Liver (tissue), 9 donors: Measurements from ENCODE around the gene ADAM19. TPM values are rescaled to one million over a fixed set of nuclear protein-coding genes. Genes with fewer than 3 reads are reported as not detected.

Experiments used
- DNase-seq: peaks from one replicate; pipeline ENCODE4 v3.0.0-alpha.2; 2017; ENCODE audit warnings: low spot score
- H3K27ac ChIP-seq, 2 donors: one replicate each; pipeline ENCODE4 v1.7.0; 2013; ENCODE audit warnings: inconsistent platforms in 2 of 2, low read length in 2 of 2, control low read depth in 1 of 2, low read depth in 1 of 2, mild to moderate bottlenecking in 1 of 2
- H3K27me3 ChIP-seq, 4 donors: one replicate each; pipeline versions ENCODE4 v1.6.1 to v1.7.0; 2013; ENCODE audit warnings: low read length in 3 of 4, inconsistent platforms in 1 of 4, mild to moderate bottlenecking in 1 of 4, moderate library complexity in 1 of 4; ENCODE audit not compliant: control insufficient read depth in 4 of 4, insufficient read depth in 4 of 4
- H3K36me3 ChIP-seq, 4 donors: one replicate each; pipeline versions ENCODE4 v1.6.1 to v1.7.0; 2013; ENCODE audit warnings: low read length in 3 of 4, mild to moderate bottlenecking in 3 of 4, low read depth in 1 of 4, moderate library complexity in 1 of 4; ENCODE audit not compliant: control insufficient read depth in 4 of 4, insufficient read depth in 3 of 4
- H3K4me1 ChIP-seq, 4 donors: one replicate each; pipeline versions ENCODE4 v1.6.1 to v1.7.0; 2013; ENCODE audit warnings: low read length in 3 of 4, mild to moderate bottlenecking in 3 of 4, moderate library complexity in 1 of 4; ENCODE audit not compliant: control insufficient read depth in 4 of 4, insufficient read depth in 4 of 4
- H3K4me3 ChIP-seq, 3 donors: one replicate each; pipeline versions ENCODE4 v1.6.1 to v1.7.0; 2013; ENCODE audit warnings: low read length in 3 of 3, control low read depth in 1 of 3, low read depth in 1 of 3, mild to moderate bottlenecking in 1 of 3
- H3K9ac ChIP-seq, 2 donors: one replicate each; pipeline ENCODE4 v1.7.0; 2013; ENCODE audit warnings: low read length in 2 of 2, mild to moderate bottlenecking in 2 of 2, moderate library complexity in 2 of 2, control low read depth in 1 of 2, low read depth in 1 of 2
- H3K9me3 ChIP-seq, 4 donors: one replicate each; pipeline versions ENCODE4 v1.6.1 to v1.7.0; 2013; ENCODE audit warnings: low read length in 3 of 4; ENCODE audit not compliant: control insufficient read depth in 4 of 4
- CTCF ChIP-seq: fragments of 150-350 bp; IDR thresholded peaks from 2 replicates; pipeline ENCODE4 v1.5.1; 2017; ENCODE audit warnings: improper control_type of control experiment, low read depth, low read length; ENCODE audit not compliant: missing input control
- EGR1 ChIP-seq, 2 donors: IDR thresholded peaks; 2 replicates each; pipeline ENCODE4 v1.6.1; 2016 to 2018; ENCODE audit warnings: antibody characterized with exemption in 2 of 2, low read depth in 2 of 2
- FOXA1 ChIP-seq: IDR thresholded peaks from 2 replicates; pipeline ENCODE4 v1.6.1; 2016; ENCODE audit warnings: antibody characterized with exemption
- FOXA2 ChIP-seq: IDR thresholded peaks from 2 replicates; pipeline ENCODE4 v1.6.1; 2016; ENCODE audit warnings: antibody characterized with exemption
- GABPA ChIP-seq, 2 donors: IDR thresholded peaks in 1 of 2; conservative IDR thresholded peaks in 1 of 2; 2 replicates each; pipeline ENCODE4 v1.6.1; 2016; ENCODE audit warnings: antibody characterized with exemption in 2 of 2, mild to moderate bottlenecking in 1 of 2, moderate library complexity in 1 of 2
- HNF4A ChIP-seq, 2 donors: conservative IDR thresholded peaks; 2 replicates each; pipeline ENCODE4 v1.6.1; 2016; ENCODE audit warnings: antibody characterized with exemption in 2 of 2, mild to moderate bottlenecking in 2 of 2
- HNF4G ChIP-seq: IDR thresholded peaks from 2 replicates; pipeline ENCODE4 v1.6.1; 2016; ENCODE audit warnings: antibody characterized with exemption
- JUND ChIP-seq, 2 donors: IDR thresholded peaks; 2 replicates each; pipeline ENCODE4 v1.6.1; 2016; ENCODE audit warnings: antibody characterized with exemption in 2 of 2
- NR2F2 ChIP-seq: IDR thresholded peaks from 2 replicates; pipeline ENCODE4 v1.6.1; 2016; ENCODE audit warnings: antibody characterized with exemption
- RAD21 ChIP-seq, 2 donors: IDR thresholded peaks; 2 replicates each; pipeline ENCODE4 v1.6.1; 2016; ENCODE audit warnings: antibody characterized with exemption in 2 of 2, mild to moderate bottlenecking in 2 of 2
- RXRA ChIP-seq, 2 donors: IDR thresholded peaks; 2 replicates each; pipeline ENCODE4 v1.6.1; 2017 to 2018; ENCODE audit warnings: antibody characterized with exemption in 2 of 2, mild to moderate bottlenecking in 1 of 2
- SP1 ChIP-seq: IDR thresholded peaks from 2 replicates; pipeline ENCODE4 v1.6.1; 2018; ENCODE audit warnings: antibody characterized with exemption, mild to moderate bottlenecking
- TAF1 ChIP-seq: conservative IDR thresholded peaks from 2 replicates; pipeline ENCODE4 v1.6.1; 2016; ENCODE audit warnings: antibody characterized with exemption, mild to moderate bottlenecking
- YY1 ChIP-seq: IDR thresholded peaks from 2 replicates; pipeline ENCODE4 v1.6.1; 2016; ENCODE audit warnings: antibody characterized with exemption, mild to moderate bottlenecking
- WGBS: extraction: QIAGEN DNeasy Blood & Tissue Kit; methylation state at CpG from one replicate; pipeline ENCODE4 v1.1.7; 2013; 5-methylcytosine and 5-hydroxymethylcytosine counted together
- polyA plus RNA-seq, 2 donors: library from polyadenylated mRNA; stranded (reverse) in 1 of 2; unstranded in 1 of 2; fragments of 200-250 nt in 1 of 2; fragments of >200 nt in 1 of 2; fragmentation: Nextera tagmentation in 1 of 2; extraction: Ambion mirVana in 1 of 2; gene quantifications; one replicate each; pipeline versions ENCODE4 v1.2.1 to v1.2.3, GENCODE V29; 2013 to 2015
- total RNA-seq, 2 donors: library from RNA; depleted of rRNA; stranded (reverse); fragments of >200 nt; gene quantifications; one replicate each; pipeline ENCODE4 v1.2.3, GENCODE V29; 2014
- TF ChIP-seq, protein P1 (sequence below): IDR thresholded peaks from 2 replicates; pipeline ENCODE4 v1.6.1; 2016; ENCODE audit warnings: antibody characterized with exemption
- TF ChIP-seq, protein P2 (sequence below): IDR thresholded peaks from 2 replicates; pipeline ENCODE4 v1.6.1; 2016; ENCODE audit warnings: antibody characterized with exemption
- TF ChIP-seq, protein P3 (sequence below): IDR thresholded peaks from 2 replicates; pipeline ENCODE4 v1.6.1; 2016; ENCODE audit warnings: antibody characterized with exemption
- TF ChIP-seq, protein P4 (sequence below): IDR thresholded peaks from 2 replicates; pipeline ENCODE4 v1.6.1; 2016; ENCODE audit warnings: antibody characterized with exemption, mild to moderate bottlenecking
- donor health status: healthy.
- donor health status: healthy.
- donor health status: healthy.
- donor health status: healthy.
- donor health status: healthy.

The ADAM19 gene
- total and polyA plus RNA-seq, 4 donors = 2.4 to 7.1 (median 2.9) TPM

- H3K27ac ChIP-seq = no peak overlapping the region
- no peak overlapping the region for H3K4me3 ChIP-seq
- 97% methylated on average over 8 of the region's 8 CpGs for WGBS
- H3K36me3 ChIP-seq = no peaks in the 10 kb centered on the region
- no peaks in the 10 kb centered on the region for H3K4me1 ChIP-seq
- DNase-seq = no peak
- H3K9me3 ChIP-seq = peaks cover 0 to 4% (median 0%) of the 10 kb centered on the region in 4 donors
- TF ChIP-seq, protein P1, sequence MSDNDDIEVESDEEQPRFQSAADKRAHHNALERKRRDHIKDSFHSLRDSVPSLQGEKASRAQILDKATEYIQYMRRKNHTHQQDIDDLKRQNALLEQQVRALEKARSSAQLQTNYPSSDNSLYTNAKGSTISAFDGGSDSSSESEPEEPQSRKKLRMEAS = no peak
- no peak for TF ChIP-seq JUND (IDR thresholded peaks at IDR 0.05)
- TF ChIP-seq GABPA (IDR thresholded peaks at IDR 0.05 in 1 of 2, conservative IDR thresholded peaks at IDR 0.05 in 1 of 2) = no peak
- TF ChIP-seq TAF1 = no peak
- TF ChIP-seq, protein P2, sequence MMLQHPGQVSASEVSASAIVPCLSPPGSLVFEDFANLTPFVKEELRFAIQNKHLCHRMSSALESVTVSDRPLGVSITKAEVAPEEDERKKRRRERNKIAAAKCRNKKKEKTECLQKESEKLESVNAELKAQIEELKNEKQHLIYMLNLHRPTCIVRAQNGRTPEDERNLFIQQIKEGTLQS = no peak
- no peak for TF ChIP-seq RAD21 (IDR thresholded peaks at IDR 0.05)
- TF ChIP-seq, protein P3, sequence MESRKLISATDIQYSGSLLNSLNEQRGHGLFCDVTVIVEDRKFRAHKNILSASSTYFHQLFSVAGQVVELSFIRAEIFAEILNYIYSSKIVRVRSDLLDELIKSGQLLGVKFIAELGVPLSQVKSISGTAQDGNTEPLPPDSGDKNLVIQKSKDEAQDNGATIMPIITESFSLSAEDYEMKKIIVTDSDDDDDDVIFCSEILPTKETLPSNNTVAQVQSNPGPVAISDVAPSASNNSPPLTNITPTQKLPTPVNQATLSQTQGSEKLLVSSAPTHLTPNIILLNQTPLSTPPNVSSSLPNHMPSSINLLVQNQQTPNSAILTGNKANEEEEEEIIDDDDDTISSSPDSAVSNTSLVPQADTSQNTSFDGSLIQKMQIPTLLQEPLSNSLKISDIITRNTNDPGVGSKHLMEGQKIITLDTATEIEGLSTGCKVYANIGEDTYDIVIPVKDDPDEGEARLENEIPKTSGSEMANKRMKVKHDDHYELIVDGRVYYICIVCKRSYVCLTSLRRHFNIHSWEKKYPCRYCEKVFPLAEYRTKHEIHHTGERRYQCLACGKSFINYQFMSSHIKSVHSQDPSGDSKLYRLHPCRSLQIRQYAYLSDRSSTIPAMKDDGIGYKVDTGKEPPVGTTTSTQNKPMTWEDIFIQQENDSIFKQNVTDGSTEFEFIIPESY = no peak
- no peak for TF ChIP-seq EGR1 (IDR thresholded peaks at IDR 0.05; ENCODE audit: low read depth in 2 of 2)
- no peak for TF ChIP-seq NR2F2
- no peak for TF ChIP-seq SP1
- no peak for TF ChIP-seq HNF4A (conservative IDR thresholded peaks at IDR 0.05)
- TF ChIP-seq CTCF = no peak
- TF ChIP-seq, protein P4, sequence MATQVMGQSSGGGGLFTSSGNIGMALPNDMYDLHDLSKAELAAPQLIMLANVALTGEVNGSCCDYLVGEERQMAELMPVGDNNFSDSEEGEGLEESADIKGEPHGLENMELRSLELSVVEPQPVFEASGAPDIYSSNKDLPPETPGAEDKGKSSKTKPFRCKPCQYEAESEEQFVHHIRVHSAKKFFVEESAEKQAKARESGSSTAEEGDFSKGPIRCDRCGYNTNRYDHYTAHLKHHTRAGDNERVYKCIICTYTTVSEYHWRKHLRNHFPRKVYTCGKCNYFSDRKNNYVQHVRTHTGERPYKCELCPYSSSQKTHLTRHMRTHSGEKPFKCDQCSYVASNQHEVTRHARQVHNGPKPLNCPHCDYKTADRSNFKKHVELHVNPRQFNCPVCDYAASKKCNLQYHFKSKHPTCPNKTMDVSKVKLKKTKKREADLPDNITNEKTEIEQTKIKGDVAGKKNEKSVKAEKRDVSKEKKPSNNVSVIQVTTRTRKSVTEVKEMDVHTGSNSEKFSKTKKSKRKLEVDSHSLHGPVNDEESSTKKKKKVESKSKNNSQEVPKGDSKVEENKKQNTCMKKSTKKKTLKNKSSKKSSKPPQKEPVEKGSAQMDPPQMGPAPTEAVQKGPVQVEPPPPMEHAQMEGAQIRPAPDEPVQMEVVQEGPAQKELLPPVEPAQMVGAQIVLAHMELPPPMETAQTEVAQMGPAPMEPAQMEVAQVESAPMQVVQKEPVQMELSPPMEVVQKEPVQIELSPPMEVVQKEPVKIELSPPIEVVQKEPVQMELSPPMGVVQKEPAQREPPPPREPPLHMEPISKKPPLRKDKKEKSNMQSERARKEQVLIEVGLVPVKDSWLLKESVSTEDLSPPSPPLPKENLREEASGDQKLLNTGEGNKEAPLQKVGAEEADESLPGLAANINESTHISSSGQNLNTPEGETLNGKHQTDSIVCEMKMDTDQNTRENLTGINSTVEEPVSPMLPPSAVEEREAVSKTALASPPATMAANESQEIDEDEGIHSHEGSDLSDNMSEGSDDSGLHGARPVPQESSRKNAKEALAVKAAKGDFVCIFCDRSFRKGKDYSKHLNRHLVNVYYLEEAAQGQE = no peak
- no peak for TF ChIP-seq HNF4G
- no peak for TF ChIP-seq RXRA (IDR thresholded peaks at IDR 0.05)
- TF ChIP-seq FOXA1 = no peak
- TF ChIP-seq YY1 = no peak
- no peak for TF ChIP-seq FOXA2
- no peaks in the 10 kb centered on the region for H3K27me3 ChIP-seq
- no peak overlapping the region for H3K9ac ChIP-seq
These were observed 42.7 kb upstream of the ADAM19 start for GRCh38 chr5:157618191-157618765.
